Vein endothelial cell (primary cell): Measurements from ENCODE around the gene RNASEH2B. TPM values are rescaled to one million over a fixed set of nuclear protein-coding genes. Genes with fewer than 3 reads are reported as not detected.

Source experiments
- total RNA-seq: library from RNA; depleted of rRNA; stranded (reverse); fragments of >200 nt; gene quantifications from 2 replicates; pipeline ENCODE4 v1.2.3, GENCODE V29; 2012

RNASEH2B gene
- 16.7 and 18.4 TPM in 2 replicates for total RNA-seq

GRCh38 chr13:50909605-50910484 is at the start of gene RNASEH2B:
TSS of gene RNASEH2B (plus strand) at chr13:50909791. CDS start at chr13:50910077, 286 bp downstream.

Other genes starting within 250 kb of the RNASEH2B start
- gene DLEU7, start 66.1 kb upstream of the RNASEH2B start, total RNA-seq: not detected in 2 replicates
- not detected in 2 replicates for gene C13orf42, start 201.5 kb downstream of the RNASEH2B start, total RNA-seq